SU-DHL-6 (cell line): ENCODE measurements around the gene NME9.

ENCODE experiments used
- H2AFZ ChIP-seq: fragments of 200-600 bp; sonication (generic); 2 replicates; pipeline ENCODE4 v1.6.1; 2014; ENCODE audit warnings: low read depth, mild to moderate bottlenecking, moderate library complexity, mixed read lengths, antibody characterized with exemption, low read length; ENCODE audit not compliant: severe bottlenecking
- H3F3A ChIP-seq: fragments of 200-600 bp; shearing (Covaris generic); 2 replicates; pipeline ENCODE4 v1.6.0; 2016; ENCODE audit warnings: antibody characterized with exemption, mild to moderate bottlenecking; ENCODE audit not compliant: insufficient read depth
- H3K27ac ChIP-seq: fragments of 200-600 bp; sonication (generic); 2 replicates; pipeline ENCODE4 v1.5.1; 2016; ENCODE audit warnings: low read depth, mild to moderate bottlenecking, low read length, moderate library complexity, mixed read lengths
- H3K27me3 ChIP-seq: fragments of 200-600 bp; sonication (generic), shearing (Covaris generic); 2 replicates; pipeline ENCODE4 v1.6.0; 2014; ENCODE audit warnings: mild to moderate bottlenecking, low read length
- H3K36me3 ChIP-seq: fragments of 200-600 bp; sonication (generic); 2 replicates; pipeline ENCODE4 v1.6.1; 2014; ENCODE audit warnings: mild to moderate bottlenecking, low read length, mixed read lengths
- H3K4me2 ChIP-seq: fragments of 300-600, 200-600 bp; shearing (Covaris generic), sonication (generic); 2 replicates; pipeline ENCODE4 v1.6.0; 2014; ENCODE audit warnings: low read length, low read depth, mild to moderate bottlenecking; ENCODE audit not compliant: poor library complexity, severe bottlenecking
- H3K4me3 ChIP-seq: fragments of 200-600 bp; sonication (generic); 2 replicates; pipeline ENCODE4 v1.5.1; 2014; ENCODE audit warnings: antibody characterized with exemption, low read length, mild to moderate bottlenecking, mixed read lengths; ENCODE audit not compliant: insufficient read depth, poor library complexity, severe bottlenecking
- H3K79me2 ChIP-seq: fragments of 200-600 bp; sonication (generic); 2 replicates; pipeline ENCODE4 v1.6.1; 2014; ENCODE audit warnings: mild to moderate bottlenecking, low read length, moderate library complexity; ENCODE audit not compliant: insufficient read depth
- H3K9ac ChIP-seq: fragments of 200-600 bp; sonication (generic); 2 replicates; pipeline ENCODE4 v1.7.0; 2014; ENCODE audit warnings: mild to moderate bottlenecking, low read length
- H3K9me2 ChIP-seq: fragments of 200-600 bp; sonication (generic); replicated peaks from 2 replicates; pipeline ENCODE4 v1.6.1; 2014; ENCODE audit warnings: low read length; ENCODE audit not compliant: insufficient read depth
- H3K9me3 ChIP-seq: fragments of 200-600 bp; sonication (generic); 2 replicates; pipeline ENCODE4 v1.6.1; 2014; ENCODE audit warnings: low read length, mixed read lengths; ENCODE audit not compliant: insufficient read depth
- H4K20me1 ChIP-seq: fragments of 200-600 bp; sonication (generic); 2 replicates; pipeline ENCODE4 v1.6.1; 2014; ENCODE audit warnings: low read depth, mild to moderate bottlenecking, antibody characterized with exemption, low read length, moderate library complexity, mixed read lengths
- CTCF ChIP-seq: fragments of 200-600 bp; sonication (generic); IDR thresholded peaks from one replicate; pipeline ENCODE4 v1.5.1; 2017; ENCODE audit warnings: antibody characterized with exemption, mild to moderate bottlenecking, low read length, moderate library complexity; ENCODE audit not compliant: insufficient read depth, poor library complexity, severe bottlenecking
- EZH2phosphoT487 ChIP-seq: fragments of 200-600 bp; sonication (generic), shearing (Covaris generic); conservative IDR thresholded peaks from 2 replicates; pipeline ENCODE4 v1.6.1; 2018; ENCODE audit warnings: mild to moderate bottlenecking, antibody characterized with exemption, low read length, moderate library complexity, mixed read lengths

NME9 gene

GRCh38 chr3:138361561-138361971 lies 31.9 kb upstream of the NME9 start:
- no peaks in the 10 kb centered on the region for H4K20me1 ChIP-seq
- no peaks in the 10 kb centered on the region for H3K79me2 ChIP-seq
- H3K9me2 ChIP-seq: no peaks in the 10 kb centered on the region
- H2AFZ ChIP-seq: no peak overlapping the region
- TF ChIP-seq CTCF: no peak
- no peak for TF ChIP-seq EZH2phosphoT487
- no peak overlapping the region for H3K27ac ChIP-seq
- no peaks in the 10 kb centered on the region for H3K27me3 ChIP-seq
- H3K4me3 ChIP-seq: no peak overlapping the region
- no peaks in the 10 kb centered on the region for H3K9me3 ChIP-seq
- no peak overlapping the region for H3K9ac ChIP-seq
- H3K36me3 ChIP-seq: no peaks in the 10 kb centered on the region
- no peaks in the 10 kb centered on the region for H3F3A ChIP-seq
- no peak overlapping the region for H3K4me2 ChIP-seq

DNA sequence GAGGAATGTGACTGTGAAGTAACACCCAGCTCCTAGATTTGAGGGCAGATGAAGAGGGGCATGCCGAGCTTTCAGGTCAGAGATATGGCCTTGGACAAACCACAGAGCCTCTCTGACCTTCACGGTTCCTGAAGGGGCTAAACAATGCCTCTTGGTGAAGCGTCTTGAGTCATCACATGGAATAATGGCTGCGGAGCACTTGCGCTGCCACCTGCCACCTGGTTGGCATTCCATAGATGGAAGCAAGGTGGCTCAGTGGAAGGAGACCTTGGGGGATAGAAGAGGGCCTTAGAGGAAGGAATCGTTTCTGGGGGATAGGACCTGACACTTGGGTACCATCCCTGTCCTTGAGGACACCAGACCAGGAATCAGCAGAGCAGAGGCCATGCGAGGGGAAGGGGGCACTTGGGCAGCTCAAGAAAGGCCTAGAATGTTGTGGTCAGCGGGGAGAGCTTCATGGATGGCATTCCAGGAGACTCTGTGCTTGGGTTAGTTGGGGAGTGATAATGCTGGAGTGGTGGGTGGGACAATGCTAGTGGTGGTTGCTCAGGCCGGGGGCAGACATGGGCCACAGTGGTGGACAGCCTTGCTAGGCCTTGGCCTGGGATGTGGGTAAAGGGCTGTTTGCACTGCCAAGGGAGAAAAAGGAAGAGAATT lies 31.3 kb upstream of the NME9 start:
- no peak overlapping the region for H2AFZ ChIP-seq
- no peak overlapping the region for H3K4me3 ChIP-seq
- no peak for TF ChIP-seq CTCF
- TF ChIP-seq EZH2phosphoT487: no peak
- no peak overlapping the region for H3K4me2 ChIP-seq
- no peaks in the 10 kb centered on the region for H3K9me2 ChIP-seq
- no peaks in the 10 kb centered on the region for H3F3A ChIP-seq
- no peak overlapping the region for H3K9ac ChIP-seq
- no peaks in the 10 kb centered on the region for H3K27me3 ChIP-seq
- H3K79me2 ChIP-seq: no peaks in the 10 kb centered on the region
- no peaks in the 10 kb centered on the region for H4K20me1 ChIP-seq
- H3K9me3 ChIP-seq: no peaks in the 10 kb centered on the region
- no peaks in the 10 kb centered on the region for H3K36me3 ChIP-seq
- no peak overlapping the region for H3K27ac ChIP-seq

GRCh38 chr3:138359919-138360868 lies 30.5 kb upstream of the NME9 start:
- no peak overlapping the region for H3K9ac ChIP-seq
- H3K4me2 ChIP-seq: no peak overlapping the region
- H3K9me3 ChIP-seq: no peaks in the 10 kb centered on the region
- H3K27me3 ChIP-seq: no peaks in the 10 kb centered on the region
- no peaks in the 10 kb centered on the region for H3K36me3 ChIP-seq
- H3K9me2 ChIP-seq: no peaks in the 10 kb centered on the region
- no peaks in the 10 kb centered on the region for H3F3A ChIP-seq
- TF ChIP-seq EZH2phosphoT487 (no peak), CTCF (no peak)
- H2AFZ ChIP-seq: no peak overlapping the region
- no peaks in the 10 kb centered on the region for H3K79me2 ChIP-seq
- H3K4me3 ChIP-seq: no peak overlapping the region
- H4K20me1 ChIP-seq: no peaks in the 10 kb centered on the region
- no peak overlapping the region for H3K27ac ChIP-seq
